Keratinocyte (primary cell): ENCODE measurements around the gene GARNL3. TPM values are rescaled to one million over a fixed set of nuclear protein-coding genes. Genes with fewer than 3 reads are reported as not detected.

Experiments
- DNase-seq: peaks from one replicate; pipeline ENCODE4 v3.0.0-alpha.2; 2011; ENCODE audit warnings: low read depth, missing footprints, low spot score
- FAIRE-seq: peaks from 2 replicates; lab custom pipeline; 2011; peaks lifted over from hg19 to GRCh38; lab: Jason Lieb, UNC
- H2AFZ ChIP-seq: 2 replicates; pipeline ENCODE4 v1.6.0; 2012; ENCODE audit warnings: low read length, control low read depth, inconsistent platforms; ENCODE audit not compliant: control insufficient read depth
- H3K27ac ChIP-seq: 2 replicates; pipeline ENCODE4 v1.5.1; 2011; ENCODE audit warnings: low read length; ENCODE audit not compliant: control insufficient read depth, insufficient read depth
- H3K27me3 ChIP-seq: 3 replicates; pipeline ENCODE4 v1.6.0; 2011; ENCODE audit warnings: low read length; ENCODE audit not compliant: control insufficient read depth, insufficient read depth; ENCODE audit errors: extremely low read depth
- H3K36me3 ChIP-seq, 2 experiments: 2 replicates in 1 of 2; 3 replicates in 1 of 2; pipeline ENCODE4 v1.5.1; 2011; ENCODE audit warnings: low read length in 2 of 2, mild to moderate bottlenecking in 1 of 2; ENCODE audit not compliant: control insufficient read depth in 2 of 2, insufficient read depth in 2 of 2; ENCODE audit errors: extremely low read depth in 1 of 2
- H3K4me1 ChIP-seq: 3 replicates; pipeline ENCODE4 v1.5.1; 2011; ENCODE audit warnings: low read length; ENCODE audit not compliant: control insufficient read depth, insufficient read depth; ENCODE audit errors: extremely low read depth
- H3K4me2 ChIP-seq: 3 replicates; pipeline ENCODE4 v1.6.0; 2011; ENCODE audit warnings: low read depth, low read length; ENCODE audit not compliant: control insufficient read depth, insufficient read depth; ENCODE audit errors: extremely low read depth
- H3K4me3 ChIP-seq, 3 experiments: fragments of 200-600 bp in 1 of 3; sonication (generic) in 1 of 3; 2 replicates in 2 of 3; 3 replicates in 1 of 3; pipeline ENCODE4 v1.5.1; 2011 to 2016; ENCODE audit warnings: low read length in 3 of 3, mild to moderate bottlenecking in 3 of 3, control low read depth in 2 of 3, inconsistent platforms in 1 of 3, low read depth in 1 of 3, mixed read lengths in 1 of 3, mixed run types in 1 of 3, moderate library complexity in 1 of 3; ENCODE audit not compliant: control insufficient read depth in 2 of 3, insufficient read depth in 2 of 3; ENCODE audit errors: extremely low read depth in 1 of 3
- H3K79me2 ChIP-seq: 2 replicates; pipeline ENCODE4 v1.6.0; 2012; ENCODE audit warnings: low read length; ENCODE audit not compliant: control insufficient read depth, insufficient read depth
- H3K9ac ChIP-seq: 3 replicates; pipeline ENCODE4 v1.6.0; 2011; ENCODE audit warnings: low read length; ENCODE audit not compliant: control insufficient read depth, insufficient read depth; ENCODE audit errors: extremely low read depth
- H3K9me1 ChIP-seq: 3 replicates; pipeline ENCODE4 v1.6.0; 2011; ENCODE audit warnings: low read length; ENCODE audit not compliant: control insufficient read depth, insufficient read depth; ENCODE audit errors: extremely low read depth
- H3K9me3 ChIP-seq: 2 replicates; pipeline ENCODE4 v1.5.1; 2012; ENCODE audit warnings: low read depth, low read length; ENCODE audit not compliant: control insufficient read depth
- H4K20me1 ChIP-seq: 3 replicates; pipeline ENCODE4 v1.6.0; 2011; ENCODE audit warnings: low read length; ENCODE audit not compliant: control insufficient read depth, insufficient read depth; ENCODE audit errors: extremely low read depth
- EZH2 ChIP-seq: IDR thresholded peaks from one replicate; pipeline ENCODE4 v1.6.1; 2012; ENCODE audit warnings: inconsistent platforms, mild to moderate bottlenecking, low read length, moderate library complexity
- dilution Hi-C: fragments of 300-500 bp; cut with MboI; formaldehyde crosslinking; loops from one replicate; pipeline ENCODE4 v1.7.0; 2020; ENCODE audit warnings: low sequenced_read_pairs; ENCODE audit not compliant: extremely low pct_ligation_motif_present
- polyA plus RNA-seq, 5 experiments: library from polyadenylated mRNA; depleted of rRNA in 3 of 5; stranded (reverse) in 3 of 5; stranded (forward) in 1 of 5; unstranded in 1 of 5; fragments of >200 nt; gene quantifications; 1 replicate in 1 of 5; 2 replicates in 3 of 5; 3 replicates in 1 of 5; pipeline versions ENCODE4 v1.2.1 to v1.2.3, GENCODE V29; 2011 to 2012; ENCODE audit warnings: missing spikeins in 2 of 5, low read depth in 1 of 5, low replicate concordance in 1 of 5
- TF ChIP-seq, protein P1 (sequence below), 3 experiments: IDR thresholded peaks in 1 of 3; conservative IDR thresholded peaks in 1 of 3; optimal IDR thresholded peaks in 1 of 3; 2 replicates in 2 of 3; 3 replicates in 1 of 3; pipeline versions ENCODE3 to v1.5.1; 2011; ENCODE audit warnings: low read length in 3 of 3, mild to moderate bottlenecking in 3 of 3, moderate library complexity in 2 of 3, control low read depth in 1 of 3, inconsistent platforms in 1 of 3; ENCODE audit not compliant: insufficient read depth in 2 of 3; ENCODE audit errors: extremely low read depth in 1 of 3

Gene GARNL3
- polyA plus RNA-seq, 1 donor (not counting 4 experiments of a cell fraction or from before 2014, with no cell fraction given): 2.4 TPM

- Histone ChIP-seq H3K9me3 (no peaks in the 10 kb centered on the region), H3K4me1 (no peaks in the 10 kb centered on the region), H4K20me1 (no peaks in the 10 kb centered on the region), H3K4me2 (no peak overlapping the region), H3K27me3 (no peaks in the 10 kb centered on the region), H3K27ac (no peak overlapping the region), H3K4me3 (no peak overlapping the region), H3K79me2 (no peaks in the 10 kb centered on the region), H3K36me3 (no peaks in the 10 kb centered on the region), H3K9ac (no peak overlapping the region), H3K9me1 (no peaks in the 10 kb centered on the region), H2AFZ (no peak overlapping the region)
- dilution Hi-C loops: no loop called here
- no peak for FAIRE-seq
- TF ChIP-seq, protein P1, sequence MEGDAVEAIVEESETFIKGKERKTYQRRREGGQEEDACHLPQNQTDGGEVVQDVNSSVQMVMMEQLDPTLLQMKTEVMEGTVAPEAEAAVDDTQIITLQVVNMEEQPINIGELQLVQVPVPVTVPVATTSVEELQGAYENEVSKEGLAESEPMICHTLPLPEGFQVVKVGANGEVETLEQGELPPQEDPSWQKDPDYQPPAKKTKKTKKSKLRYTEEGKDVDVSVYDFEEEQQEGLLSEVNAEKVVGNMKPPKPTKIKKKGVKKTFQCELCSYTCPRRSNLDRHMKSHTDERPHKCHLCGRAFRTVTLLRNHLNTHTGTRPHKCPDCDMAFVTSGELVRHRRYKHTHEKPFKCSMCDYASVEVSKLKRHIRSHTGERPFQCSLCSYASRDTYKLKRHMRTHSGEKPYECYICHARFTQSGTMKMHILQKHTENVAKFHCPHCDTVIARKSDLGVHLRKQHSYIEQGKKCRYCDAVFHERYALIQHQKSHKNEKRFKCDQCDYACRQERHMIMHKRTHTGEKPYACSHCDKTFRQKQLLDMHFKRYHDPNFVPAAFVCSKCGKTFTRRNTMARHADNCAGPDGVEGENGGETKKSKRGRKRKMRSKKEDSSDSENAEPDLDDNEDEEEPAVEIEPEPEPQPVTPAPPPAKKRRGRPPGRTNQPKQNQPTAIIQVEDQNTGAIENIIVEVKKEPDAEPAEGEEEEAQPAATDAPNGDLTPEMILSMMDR (optimal IDR thresholded peaks at IDR 0.05 in 1 of 3, IDR thresholded peaks at IDR 0.05 in 1 of 3, conservative IDR thresholded peaks at IDR 0.05 in 1 of 3; ENCODE audit: extremely low read depth in 1 of 3, insufficient read depth in 2 of 3, low read length in 3 of 3): no peak
- TF ChIP-seq EZH2: no peak
- no peak for DNase-seq
These were observed 86.9 kb downstream of the GARNL3 start for GRCh38 chr9:127351182-127352166.

DNA sequence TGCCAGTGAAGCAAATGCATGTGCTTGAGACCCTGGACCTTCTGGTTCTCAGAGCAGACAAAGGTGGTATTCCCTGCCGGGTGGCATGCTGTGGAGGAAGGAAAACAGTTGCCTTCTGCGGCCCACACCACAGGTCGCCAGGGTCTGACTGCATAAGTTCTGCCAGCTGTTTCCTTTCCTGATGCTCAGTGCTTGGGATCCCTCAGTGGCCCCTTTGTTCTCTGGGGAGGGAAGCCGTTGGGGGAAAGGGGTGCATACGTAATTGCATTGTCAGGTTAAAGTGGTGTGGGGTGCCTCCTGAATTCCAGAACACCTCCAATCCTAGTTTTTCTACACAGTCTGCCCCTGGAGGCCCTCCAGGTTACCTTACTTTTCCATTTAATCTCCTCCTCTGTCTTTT, 89.3 kb downstream of the GARNL3 start:
- Histone ChIP-seq H3K4me2 (no peak overlapping the region), H3K27ac (no peak overlapping the region), H3K79me2 (no peaks in the 10 kb centered on the region), H3K9me1 (no peaks in the 10 kb centered on the region), H4K20me1 (no peaks in the 10 kb centered on the region), H3K4me1 (no peaks in the 10 kb centered on the region), H3K4me3 (no peak overlapping the region), H3K27me3 (no peaks in the 10 kb centered on the region), H3K36me3 (no peaks in the 10 kb centered on the region), H3K9ac (no peak overlapping the region), H2AFZ (no peak overlapping the region), H3K9me3 (no peaks in the 10 kb centered on the region)
- dilution Hi-C loops: no loop called here
- TF ChIP-seq EZH2: no peak
- TF ChIP-seq, protein P1 (optimal IDR thresholded peaks at IDR 0.05 in 1 of 3, IDR thresholded peaks at IDR 0.05 in 1 of 3, conservative IDR thresholded peaks at IDR 0.05 in 1 of 3; ENCODE audit: extremely low read depth in 1 of 3, insufficient read depth in 2 of 3, low read length in 3 of 3): no peak
- DNase-seq (no peak), FAIRE-seq (no peak)
